ENCODE data around the gene HYI. TPM values are rescaled to one million over a fixed set of nuclear protein-coding genes. Genes with fewer than 3 reads are reported as not detected.

HYI gene
- total and polyA plus RNA-seq, 7 donors = 7.4 to 21.4 (median 12.2) TPM

DNA sequence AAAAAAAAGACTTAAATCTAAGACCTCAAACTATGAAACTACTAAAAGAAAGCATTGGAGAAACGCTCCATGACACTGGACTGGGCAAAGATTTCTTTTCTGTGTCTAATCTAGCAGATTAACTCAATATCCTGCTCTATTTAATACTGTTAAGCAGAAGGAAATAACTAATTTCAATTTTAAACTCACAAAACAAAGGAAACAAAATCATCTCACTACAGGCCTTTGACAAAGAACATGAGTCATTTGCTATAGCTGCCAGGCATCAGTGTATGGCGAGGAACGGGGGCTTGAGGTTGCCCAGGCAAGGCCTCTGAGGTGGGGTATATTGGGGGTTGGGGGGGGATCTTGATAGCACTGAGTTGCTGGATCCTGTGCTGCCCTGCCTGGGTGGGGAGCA is 43.2 kb downstream of the HYI start:
- 83 to 98% (median 97%) methylated on average over 3 of the region's 3 CpGs for WGBS, 3 donors
- ATAC-seq (no peak), DNase-seq (no peak)
- Histone ChIP-seq H3K27me3 (ENCODE audit: insufficient read depth in 3 of 3, low read length in 2 of 3) (no peaks in the 10 kb centered on the region), H3K27ac (no peak overlapping the region), H3K4me1 (no peaks in the 10 kb centered on the region), H3K4me3 (no peak overlapping the region), H3K9me3 (no peaks in the 10 kb centered on the region), H3K36me3 (ENCODE audit: insufficient read depth in 1 of 2, low read depth in 1 of 2) (peaks cover 10 to 78% of the 10 kb centered on the region in 2 donors)
- intact Hi-C loops (cut with DNase I) = no loop called here
- no peak for TF ChIP-seq CTCF (IDR thresholded peaks at IDR 0.05)

- H3K27me3 ChIP-seq (ENCODE audit: insufficient read depth in 3 of 3, low read length in 2 of 3) = no peaks in the 10 kb centered on the region
- ATAC-seq (no peak), DNase-seq (no peak)
- H3K9me3 ChIP-seq = no peaks in the 10 kb centered on the region
- no peak overlapping the region for H3K27ac ChIP-seq
- no peak overlapping the region for H3K4me3 ChIP-seq
- peaks cover 14 to 85% of the 10 kb centered on the region in 2 donors for H3K36me3 ChIP-seq (ENCODE audit: insufficient read depth in 1 of 2, low read depth in 1 of 2)
- WGBS, 3 donors = 92 to 94% (median 92%) methylated on average over 2 of the region's 2 CpGs
- intact Hi-C loops (cut with DNase I) = no loop called here
- TF ChIP-seq CTCF (IDR thresholded peaks at IDR 0.05) = no peak
- H3K4me1 ChIP-seq = no peaks in the 10 kb centered on the region
Observed at GRCh38 chr1:43405876-43406234, 47.9 kb downstream of the HYI start.

DNA sequence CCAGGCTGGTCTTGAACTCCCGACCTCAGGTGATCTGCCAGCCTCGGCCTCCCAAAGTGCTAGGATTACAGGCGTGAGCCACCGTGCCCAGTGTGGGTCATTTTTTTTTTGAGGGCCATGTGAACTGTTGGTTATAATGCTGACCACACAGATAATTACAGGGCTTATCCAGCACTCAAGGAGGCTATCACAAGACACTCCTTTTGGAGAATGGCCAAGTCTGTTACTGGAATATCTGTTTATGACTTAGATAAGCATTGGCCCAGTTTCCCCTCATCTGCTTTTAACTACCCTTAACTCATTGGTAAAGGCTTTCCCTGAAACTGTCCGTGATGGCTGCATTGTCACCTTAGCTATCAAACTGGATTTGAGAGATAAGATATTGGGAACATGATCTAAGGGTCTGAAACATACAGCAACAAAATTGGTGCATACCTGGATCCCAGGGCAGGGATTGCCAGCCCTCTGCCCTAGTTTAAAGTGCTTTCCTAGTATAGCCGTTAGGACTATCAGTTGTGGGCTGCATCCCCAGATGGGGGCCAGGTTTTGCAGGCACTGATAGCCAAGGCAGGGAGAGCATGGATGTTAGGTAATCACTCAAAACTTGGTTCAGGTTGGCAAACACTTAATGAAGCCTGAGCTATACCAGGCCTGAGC is 48.4 kb downstream of the HYI start:
- Histone ChIP-seq H3K9me3 (no peaks in the 10 kb centered on the region), H3K27me3 (ENCODE audit: insufficient read depth in 3 of 3, low read length in 2 of 3) (no peaks in the 10 kb centered on the region), H3K4me1 (no peaks in the 10 kb centered on the region), H3K4me3 (no peak overlapping the region), H3K36me3 (ENCODE audit: insufficient read depth in 1 of 2, low read depth in 1 of 2) (peaks cover 14 to 81% of the 10 kb centered on the region in 2 donors), H3K27ac (no peak overlapping the region)
- ATAC-seq = no peak
- no peak for DNase-seq
- intact Hi-C loops (cut with DNase I) = no loop called here
- WGBS, 3 donors = 76 to 91% (median 78%) methylated on average over 6 of the region's 6 CpGs
- TF ChIP-seq CTCF (IDR thresholded peaks at IDR 0.05) = no peak

GRCh38 chr1:43404353-43404752 is 49.4 kb downstream of the HYI start:
- peaks cover 14 to 71% of the 10 kb centered on the region in 2 donors for H3K36me3 ChIP-seq (ENCODE audit: insufficient read depth in 1 of 2, low read depth in 1 of 2)
- no peak overlapping the region for H3K27ac ChIP-seq
- H3K9me3 ChIP-seq = no peaks in the 10 kb centered on the region
- TF ChIP-seq CTCF (IDR thresholded peaks at IDR 0.05) = no peak
- 95 to 98% (median 96%) methylated on average over 6 of the region's 6 CpGs for WGBS, 3 donors
- DNase-seq (no peak), ATAC-seq (no peak)
- intact Hi-C loops (cut with DNase I) = no loop called here
- no peaks in the 10 kb centered on the region for H3K27me3 ChIP-seq (ENCODE audit: insufficient read depth in 3 of 3, low read length in 2 of 3)
- no peaks in the 10 kb centered on the region for H3K4me1 ChIP-seq
- H3K4me3 ChIP-seq = no peak overlapping the region
